ENCODE data around the gene MAP1LC3B2.

GRCh38 chr12:116571089-116571488 lies 11.9 kb downstream of the MAP1LC3B2 start:
- TF ChIP-seq CTCF (conservative IDR thresholded peaks at IDR 0.05; ENCODE audit: low read length) (no peak), EZH2phosphoT487 (IDR thresholded peaks at IDR 0.05; ENCODE audit: borderline replicate concordance, low read depth, low read length) (no peak)
